ENCODE data around the gene ENTPD8. TPM values are rescaled to one million over a fixed set of nuclear protein-coding genes. Genes with fewer than 3 reads are reported as not detected.

ENTPD8 gene
- total RNA-seq (2014; rRNA removed; shearing (Covaris generic)) (not detected in 2 replicates), total RNA-seq (2022) (not detected in 2 replicates), Bru-seq, nascent RNA (not detected), BruChase-seq, experiment 1, labeled RNA remaining after a 6-hour chase (not detected), BruChase-seq, experiment 2, labeled RNA remaining after a 2-hour chase (not detected)
- long read RNA-seq, result 0 reads

DNA sequence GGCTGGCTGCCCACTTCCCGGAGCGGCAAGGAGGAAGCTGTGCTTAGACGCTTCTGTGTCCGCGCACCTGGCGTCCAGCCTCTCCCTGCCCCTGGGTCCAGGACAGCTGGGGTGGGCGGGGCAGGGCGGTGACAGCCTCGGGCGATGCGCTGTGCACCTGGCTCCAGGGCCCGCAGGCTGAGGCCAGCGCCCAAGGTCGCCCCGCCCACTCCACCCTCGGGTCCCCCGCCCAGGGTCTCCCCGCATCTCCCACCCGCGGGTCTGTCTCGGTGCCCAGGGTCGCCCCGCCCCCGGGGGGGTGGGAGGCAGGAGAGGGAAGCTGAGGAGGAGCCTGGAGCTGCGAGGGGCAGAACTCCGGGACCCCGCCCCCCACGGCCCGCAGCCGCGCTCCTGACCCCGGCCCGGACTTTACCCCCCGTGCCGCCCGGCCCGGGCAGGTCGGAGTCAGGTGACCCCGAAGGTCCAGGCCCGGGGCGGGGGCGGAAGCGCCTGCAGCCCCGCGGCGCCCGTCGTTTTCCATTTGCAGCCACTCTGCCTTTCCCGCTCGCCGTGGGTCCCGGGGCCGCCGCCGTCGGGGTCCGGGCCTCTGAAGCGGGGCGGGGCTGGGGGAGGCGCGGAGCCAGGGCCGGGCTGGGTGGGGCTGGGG is at the start of gene ENTPD8:
Gene ENTPD8, minus strand, starts transcription at position 69 of the 646 bp plus-strand sequence. CDS start 3,072 bp downstream, outside the sequence.
- H3K36me3 ChIP-seq (ENCODE audit: insufficient read depth, low read length), result no peaks in the 10 kb centered on the region
- intact Hi-C loops (cut with micrococcal nuclease; ENCODE audit: unreplicated experiment), result no loop called here
- no peak for DNase-seq (ENCODE audit: low spot score)
- no peak within 1 kb of the TSS for H3K27ac ChIP-seq (ENCODE audit: low read depth, low read length, poor library complexity, severe bottlenecking)
- peak within 1 kb of the TSS; percentile 28; the same call in 1 of the 2 replicates for H3K4me2 ChIP-seq (ENCODE audit: low read length)
- H3K9me3 ChIP-seq (ENCODE audit: low read length), result no peaks in the 10 kb centered on the region
- no TSS peak for BruUV-seq (replicated peaks)
- CTCF ChIA-PET (ENCODE audit: unreplicated experiment), result no interaction called here
- TF ChIP-seq, protein P1, sequence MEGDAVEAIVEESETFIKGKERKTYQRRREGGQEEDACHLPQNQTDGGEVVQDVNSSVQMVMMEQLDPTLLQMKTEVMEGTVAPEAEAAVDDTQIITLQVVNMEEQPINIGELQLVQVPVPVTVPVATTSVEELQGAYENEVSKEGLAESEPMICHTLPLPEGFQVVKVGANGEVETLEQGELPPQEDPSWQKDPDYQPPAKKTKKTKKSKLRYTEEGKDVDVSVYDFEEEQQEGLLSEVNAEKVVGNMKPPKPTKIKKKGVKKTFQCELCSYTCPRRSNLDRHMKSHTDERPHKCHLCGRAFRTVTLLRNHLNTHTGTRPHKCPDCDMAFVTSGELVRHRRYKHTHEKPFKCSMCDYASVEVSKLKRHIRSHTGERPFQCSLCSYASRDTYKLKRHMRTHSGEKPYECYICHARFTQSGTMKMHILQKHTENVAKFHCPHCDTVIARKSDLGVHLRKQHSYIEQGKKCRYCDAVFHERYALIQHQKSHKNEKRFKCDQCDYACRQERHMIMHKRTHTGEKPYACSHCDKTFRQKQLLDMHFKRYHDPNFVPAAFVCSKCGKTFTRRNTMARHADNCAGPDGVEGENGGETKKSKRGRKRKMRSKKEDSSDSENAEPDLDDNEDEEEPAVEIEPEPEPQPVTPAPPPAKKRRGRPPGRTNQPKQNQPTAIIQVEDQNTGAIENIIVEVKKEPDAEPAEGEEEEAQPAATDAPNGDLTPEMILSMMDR (conservative IDR thresholded peaks at IDR 0.05; ENCODE audit: low read length), result no peak
- TF ChIP-seq EZH2phosphoT487 (IDR thresholded peaks at IDR 0.05; ENCODE audit: borderline replicate concordance, low read depth, low read length), result no peak
- no peaks in the 10 kb centered on the region for H3K9me2 ChIP-seq (ENCODE audit: insufficient read depth, low read length)
- H4K20me1 ChIP-seq (ENCODE audit: insufficient read depth, low read length), result no peaks in the 10 kb centered on the region; the same call in 1 of the 2 replicates
- H3K4me1 ChIP-seq (ENCODE audit: insufficient read depth, low read length, poor library complexity, severe bottlenecking), result no peaks in the 10 kb centered on the region
- POLR2A ChIA-PET, result no interaction called here
- no peak within 1 kb of the TSS for H3K4me3 ChIP-seq (ENCODE audit: low read depth, low read length, poor library complexity, severe bottlenecking)
- no peaks in the 10 kb centered on the region for H3K79me2 ChIP-seq (ENCODE audit: insufficient read depth, low read depth, low read length)
- no peak within 1 kb of the TSS for H2AFZ ChIP-seq (ENCODE audit: low read length)

GRCh38 chr9:137490532-137491186 is 49.5 kb upstream of the ENTPD8 start:
- Histone ChIP-seq H3K36me3 (ENCODE audit: insufficient read depth, low read length) (no peaks in the 10 kb centered on the region), H3K4me3 (ENCODE audit: low read depth, low read length, poor library complexity, severe bottlenecking) (no peak overlapping the region), H3K27ac (ENCODE audit: low read depth, low read length, poor library complexity, severe bottlenecking) (no peak overlapping the region), H3K9me2 (ENCODE audit: insufficient read depth, low read length) (no peaks in the 10 kb centered on the region), H3K4me2 (ENCODE audit: low read length) (no peak overlapping the region), H2AFZ (ENCODE audit: low read length) (no peak overlapping the region), H3K4me1 (ENCODE audit: insufficient read depth, low read length, poor library complexity, severe bottlenecking) (no peaks in the 10 kb centered on the region), H3K79me2 (ENCODE audit: insufficient read depth, low read depth, low read length) (no peaks in the 10 kb centered on the region), H4K20me1 (ENCODE audit: insufficient read depth, low read length) (no peaks in the 10 kb centered on the region), H3K9me3 (ENCODE audit: low read length) (no peaks in the 10 kb centered on the region)
- CTCF ChIA-PET (ENCODE audit: unreplicated experiment), result no interaction called here
- intact Hi-C loops (cut with micrococcal nuclease; ENCODE audit: unreplicated experiment), result no loop called here
- BruUV-seq (replicated peaks), result no TSS peak
- POLR2A ChIA-PET, result no interaction called here
- no peak for DNase-seq (ENCODE audit: low spot score)
- no peak for TF ChIP-seq EZH2phosphoT487 (IDR thresholded peaks at IDR 0.05; ENCODE audit: borderline replicate concordance, low read depth, low read length)
- TF ChIP-seq, protein P1 (conservative IDR thresholded peaks at IDR 0.05; ENCODE audit: low read length), result no peak

DNA sequence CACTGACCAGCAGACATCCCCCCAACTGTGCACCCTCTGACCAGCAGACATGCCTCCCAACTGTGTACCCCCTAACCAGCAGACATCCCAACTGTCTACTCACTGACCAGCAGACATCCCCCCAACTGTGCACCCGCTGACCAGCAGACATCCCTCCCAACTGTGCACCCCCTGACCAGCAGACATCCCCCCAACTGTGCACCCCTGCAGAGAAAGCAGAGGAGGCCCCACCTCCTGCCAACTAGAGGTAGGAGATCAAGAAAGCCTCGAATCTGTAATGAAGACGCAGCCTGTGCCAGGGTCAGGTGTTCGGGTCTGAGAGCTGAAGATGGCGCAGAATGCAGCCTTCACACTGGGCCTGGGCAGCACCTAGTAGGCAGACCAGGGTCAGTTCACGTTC is 47.7 kb upstream of the ENTPD8 start:
- H3K4me3 ChIP-seq (ENCODE audit: low read depth, low read length, poor library complexity, severe bottlenecking), result no peak overlapping the region
- ChIA-PET CTCF (ENCODE audit: unreplicated experiment) (no interaction called here), POLR2A (no interaction called here)
- no peaks in the 10 kb centered on the region for H3K36me3 ChIP-seq (ENCODE audit: insufficient read depth, low read length)
- intact Hi-C loops (cut with micrococcal nuclease; ENCODE audit: unreplicated experiment), result no loop called here
- no peaks in the 10 kb centered on the region for H3K79me2 ChIP-seq (ENCODE audit: insufficient read depth, low read depth, low read length)
- no peak overlapping the region for H3K27ac ChIP-seq (ENCODE audit: low read depth, low read length, poor library complexity, severe bottlenecking)
- H3K4me2 ChIP-seq (ENCODE audit: low read length), result no peak overlapping the region
- TF ChIP-seq, protein P1 (conservative IDR thresholded peaks at IDR 0.05; ENCODE audit: low read length), result no peak
- no peak for TF ChIP-seq EZH2phosphoT487 (IDR thresholded peaks at IDR 0.05; ENCODE audit: borderline replicate concordance, low read depth, low read length)
- no peaks in the 10 kb centered on the region for H3K9me2 ChIP-seq (ENCODE audit: insufficient read depth, low read length)
- no peak overlapping the region for H2AFZ ChIP-seq (ENCODE audit: low read length)
- no peaks in the 10 kb centered on the region for H4K20me1 ChIP-seq (ENCODE audit: insufficient read depth, low read length)
- no peaks in the 10 kb centered on the region for H3K4me1 ChIP-seq (ENCODE audit: insufficient read depth, low read length, poor library complexity, severe bottlenecking)
- BruUV-seq (replicated peaks), result no TSS peak
- no peaks in the 10 kb centered on the region for H3K9me3 ChIP-seq (ENCODE audit: low read length)
- DNase-seq (ENCODE audit: low spot score), result no peak
